ENCODE data around the gene P2RX1.

P2RX1 gene

GRCh38 chr17:3923466-3924190 lies 7.4 kb upstream of the P2RX1 start:
- no peak for DNase-seq

- DNase-seq: no peak
These were observed 6.5 kb upstream of the P2RX1 start for GRCh38 chr17:3922765-3923164.

GRCh38 chr17:3921502-3922319 lies 5.4 kb upstream of the P2RX1 start:
- DNase-seq: no peak

GRCh38 chr17:3921006-3921405 lies 4.7 kb upstream of the P2RX1 start:
- no peak for DNase-seq

- no peak for DNase-seq
These were observed 2.9 kb upstream of the P2RX1 start for GRCh38 chr17:3919123-3919624.

GRCh38 chr17:3918372-3919122 lies 2.3 kb upstream of the P2RX1 start:
- no peak for DNase-seq

GRCh38 chr17:3917391-3917931 lies 1.2 kb upstream of the P2RX1 start:
- DNase-seq: no peak

GRCh38 chr17:3916825-3917224 lies 560 bp upstream of the P2RX1 start:
- DNase-seq: no peak

- DNase-seq: no peak
These were observed 677 bp downstream of the P2RX1 start for GRCh38 chr17:3915581-3915994.

- no peak for DNase-seq
These were observed 2.0 kb downstream of the P2RX1 start for GRCh38 chr17:3914312-3914670.

GRCh38 chr17:3913531-3914311 lies 2.5 kb downstream of the P2RX1 start:
- peak; percentile 23 for DNase-seq

GRCh38 chr17:3912827-3913226 lies 3.4 kb downstream of the P2RX1 start:
- DNase-seq: no peak

- no peak for DNase-seq
These were observed 4.8 kb downstream of the P2RX1 start for GRCh38 chr17:3911271-3912053.

- DNase-seq: no peak
These were observed 5.6 kb downstream of the P2RX1 start for GRCh38 chr17:3910420-3911270.

GRCh38 chr17:3909257-3909656 lies 7.0 kb downstream of the P2RX1 start:
- no peak for DNase-seq

- DNase-seq: no peak
These were observed 8.6 kb downstream of the P2RX1 start for GRCh38 chr17:3907483-3908216.

- no peak for DNase-seq
These were observed 9.4 kb downstream of the P2RX1 start for GRCh38 chr17:3906881-3907280.

GRCh38 chr17:3905017-3905520 lies 11.2 kb downstream of the P2RX1 start:
- DNase-seq: no peak

- DNase-seq: no peak
These were observed 11.8 kb downstream of the P2RX1 start for GRCh38 chr17:3904501-3904900.

GRCh38 chr17:3903881-3904290 lies 12.4 kb downstream of the P2RX1 start:
- DNase-seq: no peak
